GM12873 (cell line): ENCODE results near the gene GABBR2.

Experiments used
- CTCF ChIP-seq: IDR thresholded peaks from 2 replicates; pipeline ENCODE4 v1.5.1; 2012; ENCODE audit warnings: low read depth, mild to moderate bottlenecking, moderate library complexity, low read length, control low read depth; ENCODE audit not compliant: insufficient read depth; ENCODE audit errors: missing control alignments

The GABBR2 gene

GRCh38 chr9:98563988-98564387 lies 144.7 kb downstream of the GABBR2 start:
- TF ChIP-seq CTCF = no peak

- no peak for TF ChIP-seq CTCF
These were observed 145.4 kb downstream of the GABBR2 start for GRCh38 chr9:98563212-98563907.

- TF ChIP-seq CTCF = no peak
These were observed 149.2 kb downstream of the GABBR2 start for GRCh38 chr9:98559561-98559960.

- no peak for TF ChIP-seq CTCF
These were observed 150.2 kb downstream of the GABBR2 start for GRCh38 chr9:98558575-98558974.

GRCh38 chr9:98556511-98556910 lies 152.2 kb downstream of the GABBR2 start:
- TF ChIP-seq CTCF = no peak

GRCh38 chr9:98555651-98556465 lies 152.9 kb downstream of the GABBR2 start:
- no peak for TF ChIP-seq CTCF

- TF ChIP-seq CTCF = no peak
These were observed 154.0 kb downstream of the GABBR2 start for GRCh38 chr9:98554752-98555151.
